GM06990 (cell line): ENCODE measurements around the gene MGAT1.
"Not testable (repeated sequence)": the region's sequence is repeated elsewhere in the genome, so short reads cannot be mapped to it uniquely, and the experiment has no call there.

Experiments used
- DNase-seq: peaks from one replicate; pipeline ENCODE4 v3.0.0-alpha.2; 2011; ENCODE audit not compliant: insufficient read length; ENCODE audit errors: extremely low read depth
- H3K27me3 ChIP-seq: replicated peaks from 2 replicates; pipeline ENCODE4 v1.6.0; 2011; ENCODE audit warnings: low read length; ENCODE audit not compliant: control insufficient read depth, insufficient read depth
- H3K36me3 ChIP-seq: 2 replicates; pipeline ENCODE4 v1.5.1; 2011; ENCODE audit warnings: low read length; ENCODE audit not compliant: control insufficient read depth, insufficient read depth
- H3K4me3 ChIP-seq: replicated peaks from 2 replicates; pipeline ENCODE4 v1.5.1; 2011; ENCODE audit warnings: low read depth, mild to moderate bottlenecking, control low read depth, low read length
- CTCF ChIP-seq: IDR thresholded peaks from 2 replicates; pipeline ENCODE4 v1.5.1; 2011; ENCODE audit warnings: low read length, control low read depth, mild to moderate bottlenecking, inconsistent platforms; ENCODE audit not compliant: insufficient read depth, poor library complexity, severe bottlenecking

The MGAT1 gene

GRCh38 chr5:180755601-180756000 lies 47.0 kb downstream of the MGAT1 start:
- no peak for DNase-seq
- Histone ChIP-seq H3K4me3 (no peak overlapping the region), H3K36me3 (no peaks in the 10 kb centered on the region)

GRCh38 chr5:180744253-180744652 lies 58.4 kb downstream of the MGAT1 start:
- Histone ChIP-seq H3K4me3 (no peak overlapping the region), H3K36me3 (no peaks in the 10 kb centered on the region), H3K27me3 (no peaks in the 10 kb centered on the region; the same call in 1 of the 2 replicates)
- no peak for TF ChIP-seq CTCF
- DNase-seq = no peak

More at GRCh38 chr5:180755601-180756000, 47.0 kb downstream of the MGAT1 start:
- no peak for TF ChIP-seq CTCF
- H3K27me3 ChIP-seq = no peaks in the 10 kb centered on the region; the same call in 1 of the 2 replicates

GRCh38 chr5:180742727-180743126 lies 59.9 kb downstream of the MGAT1 start:
- Histone ChIP-seq H3K4me3 (no peak overlapping the region), H3K36me3 (no peaks in the 10 kb centered on the region), H3K27me3 (no peaks in the 10 kb centered on the region; the same call in 1 of the 2 replicates)
- no peak for TF ChIP-seq CTCF
- DNase-seq = no peak

- not testable (repeated sequence) for H3K27me3 ChIP-seq, H3K4me3 ChIP-seq, H3K36me3 ChIP-seq, DNase-seq
Observed at GRCh38 chr5:180740953-180741352, 61.7 kb downstream of the MGAT1 start.

GRCh38 chr5:180739958-180740357 lies 62.6 kb downstream of the MGAT1 start, which contains the start of gene OR2Y1:
OR2Y1 (minus strand) TSS chr5:180740058; CDS start chr5:180740058, 0 bp downstream.
- Histone ChIP-seq H3K36me3 (no peaks in the 10 kb centered on the region), H3K27me3 (no peaks in the 10 kb centered on the region; the same call in 1 of the 2 replicates)
- TF ChIP-seq CTCF = no peak

GRCh38 chr5:180739271-180739670 lies 63.3 kb downstream of the MGAT1 start:
- no peak for TF ChIP-seq CTCF
- DNase-seq = no peak
- H3K36me3 ChIP-seq = no peaks in the 10 kb centered on the region
- no peaks in the 10 kb centered on the region; the same call in 1 of the 2 replicates for H3K27me3 ChIP-seq
- no peak overlapping the region for H3K4me3 ChIP-seq

More at GRCh38 chr5:180739958-180740357, 62.6 kb downstream of the MGAT1 start, which contains the start of gene OR2Y1:
- no peak for DNase-seq
- H3K4me3 ChIP-seq = no peak within 1 kb of the TSS
